Neuronal stem cell (in vitro differentiated cells): Measurements from ENCODE around the gene HUNK.
A peak's percentile ranks its signal among the peaks of the same experiment; 100 is the strongest.

Experiments used
- DNase-seq: peaks from one replicate; pipeline ENCODE4 v3.0.0-alpha.2; 2013; ENCODE audit warnings: low spot score
- H2AFZ ChIP-seq: one replicate; pipeline ENCODE4 v1.6.1; 2013; ENCODE audit warnings: mild to moderate bottlenecking, low read length, inconsistent platforms
- H2AK5ac ChIP-seq: 2 replicates; pipeline ENCODE4 v1.6.1; 2013; ENCODE audit warnings: low read depth, mild to moderate bottlenecking, inconsistent platforms, low read length, moderate library complexity, mixed read lengths
- H2BK120ac ChIP-seq: 2 replicates; pipeline ENCODE4 v1.6.1; 2013; ENCODE audit warnings: low read depth, mild to moderate bottlenecking, inconsistent platforms, low read length, moderate library complexity, mixed read lengths
- H2BK12ac ChIP-seq: one replicate; pipeline ENCODE4 v1.6.1; 2013; ENCODE audit warnings: low read length, inconsistent platforms
- H2BK15ac ChIP-seq: 2 replicates; pipeline ENCODE4 v1.6.1; 2013; ENCODE audit warnings: mild to moderate bottlenecking, low read length, inconsistent platforms, mixed read lengths
- H2BK5ac ChIP-seq: one replicate; pipeline ENCODE4 v1.6.1; 2013; ENCODE audit warnings: inconsistent platforms, mild to moderate bottlenecking, low read length, moderate library complexity
- H3K14ac ChIP-seq: one replicate; pipeline ENCODE4 v1.6.1; 2013; ENCODE audit warnings: low read length, inconsistent platforms
- H3K18ac ChIP-seq: 2 replicates; pipeline ENCODE4 v1.6.1; 2013; ENCODE audit warnings: low read length, inconsistent platforms
- H3K23ac ChIP-seq: 2 replicates; pipeline ENCODE4 v1.6.1; 2013; ENCODE audit warnings: low read depth, mild to moderate bottlenecking, mixed read lengths, low read length, inconsistent platforms; ENCODE audit not compliant: poor library complexity
- H3K27ac ChIP-seq: replicated peaks from 3 replicates; pipeline ENCODE4 v1.5.1; 2013; ENCODE audit warnings: low read length, inconsistent platforms
- H3K27me3 ChIP-seq, 3 experiments: 2 replicates each; pipeline ENCODE4 v1.6.1; 2013; ENCODE audit warnings: low read length in 3 of 3, mild to moderate bottlenecking in 2 of 3, inconsistent platforms in 1 of 3, low read depth in 1 of 3, mixed read lengths in 1 of 3, moderate library complexity in 1 of 3; ENCODE audit not compliant: control insufficient read depth in 3 of 3, insufficient read depth in 3 of 3
- H3K36me3 ChIP-seq, 2 donors: replicated peaks in 1 of 2; 2 replicates each; pipeline ENCODE4 v1.6.1; 2013; ENCODE audit warnings: low read length in 2 of 2; ENCODE audit not compliant: control insufficient read depth in 2 of 2, insufficient read depth in 2 of 2
- H3K4ac ChIP-seq: 2 replicates; pipeline ENCODE4 v1.6.1; 2013; ENCODE audit warnings: inconsistent platforms, mild to moderate bottlenecking, low read length, moderate library complexity
- H3K4me1 ChIP-seq, 2 donors: 1 replicate in 1 of 2; 2 replicates in 1 of 2; pipeline ENCODE4 v1.6.1; 2013; ENCODE audit warnings: low read length in 2 of 2, low read depth in 1 of 2; ENCODE audit not compliant: control insufficient read depth in 2 of 2, insufficient read depth in 1 of 2
- H3K4me2 ChIP-seq: one replicate; pipeline ENCODE4 v1.6.1; 2013; ENCODE audit warnings: mild to moderate bottlenecking, low read length, inconsistent platforms; ENCODE audit not compliant: insufficient read depth, poor library complexity, severe bottlenecking
- H3K4me3 ChIP-seq, 2 donors: 2 replicates each; pipeline ENCODE4 v1.5.1; 2013; ENCODE audit warnings: low read length in 2 of 2, mild to moderate bottlenecking in 2 of 2, inconsistent platforms in 1 of 2, moderate library complexity in 1 of 2
- H3K79me1 ChIP-seq: one replicate; pipeline ENCODE4 v1.6.1; 2013; ENCODE audit warnings: low read depth, mild to moderate bottlenecking, inconsistent platforms, low read length, moderate library complexity
- H3K9ac ChIP-seq: one replicate; pipeline ENCODE4 v1.6.1; 2013; ENCODE audit warnings: mild to moderate bottlenecking, low read depth, low read length, inconsistent platforms; ENCODE audit not compliant: poor library complexity
- H3K9me3 ChIP-seq, 2 donors: replicated peaks in 1 of 2; 2 replicates each; pipeline versions ENCODE3 to v1.6.1; 2013; ENCODE audit warnings: low read length in 2 of 2, mild to moderate bottlenecking in 2 of 2, inconsistent platforms in 1 of 2, low read depth in 1 of 2, mixed read lengths in 1 of 2, moderate library complexity in 1 of 2; ENCODE audit not compliant: control insufficient read depth in 2 of 2, insufficient read depth in 1 of 2
- H4K8ac ChIP-seq: one replicate; pipeline ENCODE4 v1.6.1; 2013; ENCODE audit warnings: low read depth, mild to moderate bottlenecking, inconsistent platforms, low read length, moderate library complexity
- H4K91ac ChIP-seq: one replicate; pipeline ENCODE4 v1.6.1; 2013; ENCODE audit warnings: low read length, low read depth, mild to moderate bottlenecking, inconsistent platforms; ENCODE audit not compliant: poor library complexity
- WGBS, 2 donors: extraction: QIAGEN DNeasy Blood & Tissue Kit; methylation state at CpG; one replicate each; pipeline ENCODE4 v1.1.7; 2013; ENCODE audit warnings: missing lambda C conversion rate in 2 of 2, mixed read lengths in 1 of 2; ENCODE audit not compliant: insufficient read length in 2 of 2, insufficient replicate concordance in 1 of 2; ENCODE audit errors: extremely low coverage in 2 of 2; 5-methylcytosine and 5-hydroxymethylcytosine counted together

Gene HUNK

GRCh38 chr21:31923756-31924155, 50.9 kb downstream of the HUNK start:
- no peak overlapping the region for H3K27ac ChIP-seq
- H3K9ac ChIP-seq, result no peak overlapping the region
- H2BK12ac ChIP-seq, result no peak overlapping the region
- H2AFZ ChIP-seq, result no peak overlapping the region
- H2BK15ac ChIP-seq, result no peak overlapping the region
- no peak overlapping the region for H4K91ac ChIP-seq
- no peak overlapping the region for H2AK5ac ChIP-seq
- H4K8ac ChIP-seq, result no peak overlapping the region
- peaks cover 9 to 21% of the 10 kb centered on the region in 2 donors for H3K9me3 ChIP-seq
- H3K4ac ChIP-seq, result no peak overlapping the region
- no peak for DNase-seq
- H3K79me1 ChIP-seq, result peaks cover 7% of the 10 kb centered on the region
- no peak overlapping the region for H3K4me2 ChIP-seq
- H3K14ac ChIP-seq, result no peak overlapping the region
- WGBS, 2 donors, result no CpG with 5 or more reads among the region's 3 CpGs
- no peaks in the 10 kb centered on the region for H3K27me3 ChIP-seq
- H3K23ac ChIP-seq, result no peak overlapping the region
- no peak overlapping the region for H3K4me3 ChIP-seq
- H3K36me3 ChIP-seq, result peaks cover 4 to 32% of the 10 kb centered on the region in 2 donors
- H3K4me1 ChIP-seq, result peaks cover 4 to 12% of the 10 kb centered on the region in 2 donors
- peak overlapping the region; percentile 72 for H2BK120ac ChIP-seq
- no peak overlapping the region for H2BK5ac ChIP-seq
- H3K18ac ChIP-seq, result peak overlapping the region; percentile 57

- Histone ChIP-seq H3K4me2 (no peak overlapping the region), H3K4ac (no peak overlapping the region), H2BK5ac (no peak overlapping the region), H3K9ac (no peak overlapping the region), H3K4me1 (peaks cover 7 to 19% of the 10 kb centered on the region in 2 donors), H4K8ac (no peak overlapping the region), H3K27ac (no peak overlapping the region), H2AK5ac (no peak overlapping the region), H3K23ac (no peak overlapping the region), H3K9me3 (peaks cover 4 to 16% of the 10 kb centered on the region in 2 donors), H2BK12ac (no peak overlapping the region), H3K27me3 (no peaks in the 10 kb centered on the region), H3K36me3 (peaks cover 4 to 30% of the 10 kb centered on the region in 2 donors), H2BK120ac (no peak overlapping the region), H3K79me1 (peaks cover 3% of the 10 kb centered on the region), H3K18ac (no peak overlapping the region), H4K91ac (no peak overlapping the region), H3K14ac (no peak overlapping the region), H3K4me3 (no peak overlapping the region), H2BK15ac (no peak overlapping the region), H2AFZ (no peak overlapping the region)
- WGBS, 2 donors, result no CpG with 5 or more reads among the region's 13 CpGs
- no peak for DNase-seq
These were observed 51.7 kb downstream of the HUNK start for GRCh38 chr21:31924548-31924947.

- no peak overlapping the region for H4K8ac ChIP-seq
- H3K4me2 ChIP-seq, result no peak overlapping the region
- H3K9me3 ChIP-seq, result peaks cover 2 to 14% of the 10 kb centered on the region in 2 donors
- H3K27me3 ChIP-seq, result no peaks in the 10 kb centered on the region
- no CpG with 5 or more reads among the region's 3 CpGs for WGBS, 2 donors
- DNase-seq, result no peak
- no peak overlapping the region for H3K23ac ChIP-seq
- H2BK12ac ChIP-seq, result no peak overlapping the region
- no peak overlapping the region for H3K4me3 ChIP-seq
- H2BK120ac ChIP-seq, result no peak overlapping the region
- no peak overlapping the region for H2AK5ac ChIP-seq
- no peak overlapping the region for H2AFZ ChIP-seq
- no peak overlapping the region for H3K27ac ChIP-seq
- H4K91ac ChIP-seq, result no peak overlapping the region
- H3K14ac ChIP-seq, result no peak overlapping the region
- H3K4me1 ChIP-seq, result peaks cover 15 to 29% of the 10 kb centered on the region in 2 donors
- H3K18ac ChIP-seq, result no peak overlapping the region
- peaks cover 2% of the 10 kb centered on the region for H3K79me1 ChIP-seq
- no peak overlapping the region for H3K4ac ChIP-seq
- H3K9ac ChIP-seq, result no peak overlapping the region
- H2BK15ac ChIP-seq, result no peak overlapping the region
- peaks cover 4 to 30% of the 10 kb centered on the region in 2 donors for H3K36me3 ChIP-seq
- H2BK5ac ChIP-seq, result no peak overlapping the region
These were observed 53.7 kb downstream of the HUNK start for GRCh38 chr21:31926498-31926897.

- peaks cover 8 to 39% of the 10 kb centered on the region in 2 donors for H3K36me3 ChIP-seq
- H3K14ac ChIP-seq, result no peak overlapping the region
- no peak overlapping the region for H3K4me3 ChIP-seq
- no peak overlapping the region for H2BK12ac ChIP-seq
- no peak overlapping the region for H3K4me2 ChIP-seq
- H3K27ac ChIP-seq, result no peak overlapping the region
- no peak overlapping the region for H4K91ac ChIP-seq
- H2BK5ac ChIP-seq, result no peak overlapping the region
- WGBS, 2 donors, result no CpG with 5 or more reads among the region's 13 CpGs
- peak overlapping the region; percentile 72 for H2AFZ ChIP-seq
- no peaks in the 10 kb centered on the region for H3K27me3 ChIP-seq
- no peak overlapping the region for H2BK15ac ChIP-seq
- H3K4me1 ChIP-seq, result peaks cover 27 to 32% of the 10 kb centered on the region in 2 donors
- no peak overlapping the region for H3K18ac ChIP-seq
- H3K9ac ChIP-seq, result no peak overlapping the region
- no peak for DNase-seq
- no peak overlapping the region for H2AK5ac ChIP-seq
- H4K8ac ChIP-seq, result no peak overlapping the region
- H3K79me1 ChIP-seq, result peaks cover 9% of the 10 kb centered on the region
- no peak overlapping the region for H2BK120ac ChIP-seq
- H3K4ac ChIP-seq, result no peak overlapping the region
- H3K23ac ChIP-seq, result no peak overlapping the region
- peaks cover 3 to 14% of the 10 kb centered on the region in 2 donors for H3K9me3 ChIP-seq
These were observed 55.0 kb downstream of the HUNK start for GRCh38 chr21:31927689-31928353.
